Measurements from ENCODE around the gene A2M.

DNA sequence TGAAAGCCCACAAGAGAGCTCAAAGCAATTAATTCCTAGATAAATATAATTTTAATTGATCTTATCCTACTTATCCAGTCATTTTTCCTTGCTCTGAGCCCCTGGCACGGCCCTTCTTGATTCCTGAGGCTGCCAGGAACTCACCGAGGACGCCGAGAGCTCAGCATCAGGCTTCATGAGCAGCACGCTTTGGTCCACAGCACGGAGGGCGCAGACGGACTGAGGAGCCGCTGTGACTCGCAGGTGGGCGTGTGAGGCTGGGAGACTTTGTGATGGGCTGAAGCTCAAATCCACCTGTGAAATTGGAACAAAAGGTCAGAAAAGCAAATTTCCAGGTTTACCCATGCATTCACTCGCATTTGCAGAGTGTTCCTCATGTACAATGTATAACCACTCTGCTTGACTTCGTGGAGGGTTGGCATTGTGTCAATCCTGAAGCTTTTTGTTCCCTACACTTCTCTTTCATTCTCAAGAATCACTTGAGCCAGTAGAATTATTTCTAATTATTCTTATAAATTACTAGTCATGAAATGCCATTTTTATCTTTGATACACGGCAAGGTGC, 17.2 kb downstream of the A2M start:
- TF ChIP-seq POLR2AphosphoS5 (IDR thresholded peaks at IDR 0.05; ENCODE audit: insufficient read depth, low read depth, low read length): no peak
- TF ChIP-seq, protein P1, sequence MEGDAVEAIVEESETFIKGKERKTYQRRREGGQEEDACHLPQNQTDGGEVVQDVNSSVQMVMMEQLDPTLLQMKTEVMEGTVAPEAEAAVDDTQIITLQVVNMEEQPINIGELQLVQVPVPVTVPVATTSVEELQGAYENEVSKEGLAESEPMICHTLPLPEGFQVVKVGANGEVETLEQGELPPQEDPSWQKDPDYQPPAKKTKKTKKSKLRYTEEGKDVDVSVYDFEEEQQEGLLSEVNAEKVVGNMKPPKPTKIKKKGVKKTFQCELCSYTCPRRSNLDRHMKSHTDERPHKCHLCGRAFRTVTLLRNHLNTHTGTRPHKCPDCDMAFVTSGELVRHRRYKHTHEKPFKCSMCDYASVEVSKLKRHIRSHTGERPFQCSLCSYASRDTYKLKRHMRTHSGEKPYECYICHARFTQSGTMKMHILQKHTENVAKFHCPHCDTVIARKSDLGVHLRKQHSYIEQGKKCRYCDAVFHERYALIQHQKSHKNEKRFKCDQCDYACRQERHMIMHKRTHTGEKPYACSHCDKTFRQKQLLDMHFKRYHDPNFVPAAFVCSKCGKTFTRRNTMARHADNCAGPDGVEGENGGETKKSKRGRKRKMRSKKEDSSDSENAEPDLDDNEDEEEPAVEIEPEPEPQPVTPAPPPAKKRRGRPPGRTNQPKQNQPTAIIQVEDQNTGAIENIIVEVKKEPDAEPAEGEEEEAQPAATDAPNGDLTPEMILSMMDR (IDR thresholded peaks at IDR 0.05; ENCODE audit: extremely low read depth in 1 of 2, insufficient read depth in 1 of 2, low read depth in 1 of 2, low read length in 2 of 2): no peak
- TF ChIP-seq POLR2A (IDR thresholded peaks at IDR 0.05; ENCODE audit: low read depth, low read length): no peak
